ENCODE data around the gene ATG4A. TPM values are rescaled to one million over a fixed set of nuclear protein-coding genes. Genes with fewer than 3 reads are reported as not detected.

ATG4A gene
- total and polyA plus RNA-seq, 8 donors: 12.0 to 18.4 (median 13.9) TPM

DNA sequence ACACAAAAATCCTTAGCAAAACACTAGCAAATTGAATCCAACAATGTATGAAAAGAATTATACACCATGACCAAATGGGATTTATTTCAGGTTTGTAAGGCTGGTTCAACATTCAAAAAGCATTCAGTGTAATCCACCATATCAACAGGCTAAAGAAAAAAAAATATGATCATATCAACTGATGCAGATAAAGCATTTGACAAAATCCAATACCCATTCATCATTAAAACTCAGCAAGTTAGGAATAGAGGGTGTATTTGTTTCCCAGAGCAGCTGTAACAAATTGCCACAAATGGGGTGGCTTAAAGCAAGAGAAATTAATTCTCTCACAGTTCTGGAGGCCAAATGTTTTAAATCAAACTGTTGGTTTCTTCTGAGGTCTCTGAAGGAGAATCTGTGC lies 36.0 kb upstream of the ATG4A start:
- no peak for ATAC-seq
- intact Hi-C loops (cut with DNase I): no loop called here
- no peak overlapping the region for H3K27ac ChIP-seq
- DNase-seq: no peak
- H3K27me3 ChIP-seq: peaks cover 0 to 2% of the 10 kb centered on the region in 2 donors
- H3K4me3 ChIP-seq: no peak overlapping the region
- no peaks in the 10 kb centered on the region for H3K36me3 ChIP-seq
- no peaks in the 10 kb centered on the region for H3K9me3 ChIP-seq
- no peaks in the 10 kb centered on the region for H3K4me1 ChIP-seq
- TF ChIP-seq, protein P1, sequence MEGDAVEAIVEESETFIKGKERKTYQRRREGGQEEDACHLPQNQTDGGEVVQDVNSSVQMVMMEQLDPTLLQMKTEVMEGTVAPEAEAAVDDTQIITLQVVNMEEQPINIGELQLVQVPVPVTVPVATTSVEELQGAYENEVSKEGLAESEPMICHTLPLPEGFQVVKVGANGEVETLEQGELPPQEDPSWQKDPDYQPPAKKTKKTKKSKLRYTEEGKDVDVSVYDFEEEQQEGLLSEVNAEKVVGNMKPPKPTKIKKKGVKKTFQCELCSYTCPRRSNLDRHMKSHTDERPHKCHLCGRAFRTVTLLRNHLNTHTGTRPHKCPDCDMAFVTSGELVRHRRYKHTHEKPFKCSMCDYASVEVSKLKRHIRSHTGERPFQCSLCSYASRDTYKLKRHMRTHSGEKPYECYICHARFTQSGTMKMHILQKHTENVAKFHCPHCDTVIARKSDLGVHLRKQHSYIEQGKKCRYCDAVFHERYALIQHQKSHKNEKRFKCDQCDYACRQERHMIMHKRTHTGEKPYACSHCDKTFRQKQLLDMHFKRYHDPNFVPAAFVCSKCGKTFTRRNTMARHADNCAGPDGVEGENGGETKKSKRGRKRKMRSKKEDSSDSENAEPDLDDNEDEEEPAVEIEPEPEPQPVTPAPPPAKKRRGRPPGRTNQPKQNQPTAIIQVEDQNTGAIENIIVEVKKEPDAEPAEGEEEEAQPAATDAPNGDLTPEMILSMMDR (IDR thresholded peaks at IDR 0.05): no peak

- H3K27me3 ChIP-seq: no peaks in the 10 kb centered on the region
- H3K36me3 ChIP-seq: no peaks in the 10 kb centered on the region
- no peak overlapping the region for H3K4me3 ChIP-seq
- no peak for ATAC-seq
- no peak for DNase-seq
- H3K9me3 ChIP-seq: no peaks in the 10 kb centered on the region
- TF ChIP-seq, protein P1 (IDR thresholded peaks at IDR 0.05): no peak
- H3K27ac ChIP-seq: no peak overlapping the region
- no peaks in the 10 kb centered on the region for H3K4me1 ChIP-seq
- intact Hi-C loops (cut with DNase I): no loop called here
These were observed 31.8 kb upstream of the ATG4A start for GRCh38 chrX:108059801-108060200.

DNA sequence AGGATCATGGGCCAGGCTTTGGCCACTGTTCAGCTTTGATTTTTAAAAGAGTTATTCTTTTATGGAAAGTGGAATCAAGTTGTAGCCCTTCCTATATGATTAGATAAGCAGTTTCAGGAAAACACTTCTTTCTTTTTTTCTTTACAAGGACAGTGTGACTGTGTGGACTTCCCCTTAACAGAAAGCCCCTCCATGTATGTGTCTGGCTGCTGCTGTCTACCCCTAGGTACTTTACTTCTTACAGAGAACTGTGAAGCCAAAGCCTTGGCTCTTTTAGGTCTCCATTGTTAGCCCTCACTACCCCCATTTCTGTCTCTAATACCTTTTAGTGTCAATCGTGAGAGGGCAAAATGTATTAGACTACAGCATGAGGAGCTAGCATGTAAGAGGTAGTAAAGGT lies 27.6 kb upstream of the ATG4A start:
- peaks cover 0 to under 1% of the 10 kb centered on the region in 2 donors for H3K27me3 ChIP-seq
- H3K36me3 ChIP-seq: no peaks in the 10 kb centered on the region
- no peaks in the 10 kb centered on the region for H3K4me1 ChIP-seq
- ATAC-seq (no peak), DNase-seq (no peak)
- no peak overlapping the region for H3K27ac ChIP-seq
- H3K4me3 ChIP-seq: no peak overlapping the region
- intact Hi-C loops (cut with DNase I): no loop called here
- TF ChIP-seq, protein P1 (IDR thresholded peaks at IDR 0.05): no peak
- no peaks in the 10 kb centered on the region for H3K9me3 ChIP-seq

GRCh38 chrX:108064613-108065012 lies 27.0 kb upstream of the ATG4A start:
- intact Hi-C loops (cut with DNase I): no loop called here
- TF ChIP-seq, protein P1 (IDR thresholded peaks at IDR 0.05): no peak
- Histone ChIP-seq H3K36me3 (no peaks in the 10 kb centered on the region), H3K27me3 (peaks cover 0 to 6% of the 10 kb centered on the region in 2 donors), H3K4me3 (no peak overlapping the region), H3K4me1 (no peaks in the 10 kb centered on the region), H3K27ac (no peak overlapping the region), H3K9me3 (no peaks in the 10 kb centered on the region)
- no peak for DNase-seq
- ATAC-seq: no peak

DNA sequence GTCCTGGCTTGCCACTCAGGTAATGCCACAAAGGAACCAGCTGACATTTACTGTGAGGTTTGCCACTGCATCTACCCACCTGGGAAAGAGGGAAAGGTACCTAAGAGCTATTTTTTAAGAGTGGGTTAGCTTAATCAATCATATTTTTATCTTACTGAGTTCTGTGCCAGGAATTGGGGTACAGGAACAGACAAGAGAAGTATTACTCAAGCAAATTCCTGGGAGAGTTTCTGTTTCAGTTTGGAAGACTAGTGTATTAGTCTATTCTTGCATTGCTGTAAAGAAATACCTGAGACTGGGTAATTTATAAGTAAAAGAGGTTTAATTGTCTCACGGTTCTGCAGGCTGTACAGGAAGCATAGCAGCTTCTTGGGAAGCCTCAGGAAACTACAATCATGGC lies 23.5 kb upstream of the ATG4A start:
- Histone ChIP-seq H3K36me3 (no peaks in the 10 kb centered on the region), H3K27ac (no peak overlapping the region), H3K4me3 (no peak overlapping the region), H3K9me3 (no peaks in the 10 kb centered on the region), H3K4me1 (no peaks in the 10 kb centered on the region), H3K27me3 (peaks cover 0 to 7% of the 10 kb centered on the region in 2 donors)
- no peak for ATAC-seq
- intact Hi-C loops (cut with DNase I): no loop called here
- DNase-seq: no peak
- TF ChIP-seq, protein P1 (IDR thresholded peaks at IDR 0.05): no peak
